ENCODE measurements around the gene RMI2.

The RMI2 gene

DNA sequence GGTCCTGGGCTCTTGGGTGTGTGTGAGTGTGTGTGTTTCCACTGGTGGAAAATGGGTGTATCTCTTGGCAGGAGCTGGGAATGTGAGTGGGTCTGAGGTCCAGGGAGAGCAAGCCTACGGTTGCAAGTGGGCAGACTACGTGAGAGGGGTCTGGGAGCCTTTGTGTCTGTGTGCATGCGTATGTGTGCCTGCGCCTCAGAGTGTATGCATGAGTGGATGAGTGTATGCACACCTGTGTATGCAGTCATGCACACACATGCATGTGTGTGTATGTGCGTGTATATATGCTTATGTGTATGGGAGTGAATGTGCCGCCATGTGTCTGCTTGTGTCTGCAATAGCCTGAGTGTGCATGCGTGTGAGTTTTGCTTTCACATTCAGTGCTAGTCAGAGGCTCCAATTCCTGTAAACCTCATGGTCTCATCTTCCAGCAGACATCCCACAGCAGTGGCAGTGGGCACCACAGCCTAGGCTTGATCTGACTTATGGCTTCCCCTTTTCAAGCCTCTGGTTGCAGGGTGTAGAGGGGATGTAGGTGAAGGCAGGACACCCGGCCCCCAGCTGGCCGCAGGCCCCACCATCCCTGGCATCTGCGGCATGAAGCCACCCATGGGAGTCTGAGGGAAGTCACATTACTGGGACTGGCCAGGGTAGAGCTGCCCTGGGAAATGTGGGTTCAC, 19.7 kb upstream of the RMI2 start:
- peak in 1 of 2 experiments; percentile 53 for DNase-seq (ENCODE audit: low read depth in 1 of 2, low spot score in 1 of 2)
- Histone ChIP-seq H3K27ac (replicated peaks) (no peak overlapping the region), H3K27me3 (ENCODE audit: insufficient read depth, poor library complexity, severe bottlenecking) (no peaks in the 10 kb centered on the region), H3K4me3 (replicated peaks; ENCODE audit: insufficient read depth, low read length) (no peak overlapping the region)
- TF ChIP-seq, protein P1, sequence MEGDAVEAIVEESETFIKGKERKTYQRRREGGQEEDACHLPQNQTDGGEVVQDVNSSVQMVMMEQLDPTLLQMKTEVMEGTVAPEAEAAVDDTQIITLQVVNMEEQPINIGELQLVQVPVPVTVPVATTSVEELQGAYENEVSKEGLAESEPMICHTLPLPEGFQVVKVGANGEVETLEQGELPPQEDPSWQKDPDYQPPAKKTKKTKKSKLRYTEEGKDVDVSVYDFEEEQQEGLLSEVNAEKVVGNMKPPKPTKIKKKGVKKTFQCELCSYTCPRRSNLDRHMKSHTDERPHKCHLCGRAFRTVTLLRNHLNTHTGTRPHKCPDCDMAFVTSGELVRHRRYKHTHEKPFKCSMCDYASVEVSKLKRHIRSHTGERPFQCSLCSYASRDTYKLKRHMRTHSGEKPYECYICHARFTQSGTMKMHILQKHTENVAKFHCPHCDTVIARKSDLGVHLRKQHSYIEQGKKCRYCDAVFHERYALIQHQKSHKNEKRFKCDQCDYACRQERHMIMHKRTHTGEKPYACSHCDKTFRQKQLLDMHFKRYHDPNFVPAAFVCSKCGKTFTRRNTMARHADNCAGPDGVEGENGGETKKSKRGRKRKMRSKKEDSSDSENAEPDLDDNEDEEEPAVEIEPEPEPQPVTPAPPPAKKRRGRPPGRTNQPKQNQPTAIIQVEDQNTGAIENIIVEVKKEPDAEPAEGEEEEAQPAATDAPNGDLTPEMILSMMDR (IDR thresholded peaks at IDR 0.05; ENCODE audit: insufficient read depth, low read length) = no peak
- TF ChIP-seq, protein P2, sequence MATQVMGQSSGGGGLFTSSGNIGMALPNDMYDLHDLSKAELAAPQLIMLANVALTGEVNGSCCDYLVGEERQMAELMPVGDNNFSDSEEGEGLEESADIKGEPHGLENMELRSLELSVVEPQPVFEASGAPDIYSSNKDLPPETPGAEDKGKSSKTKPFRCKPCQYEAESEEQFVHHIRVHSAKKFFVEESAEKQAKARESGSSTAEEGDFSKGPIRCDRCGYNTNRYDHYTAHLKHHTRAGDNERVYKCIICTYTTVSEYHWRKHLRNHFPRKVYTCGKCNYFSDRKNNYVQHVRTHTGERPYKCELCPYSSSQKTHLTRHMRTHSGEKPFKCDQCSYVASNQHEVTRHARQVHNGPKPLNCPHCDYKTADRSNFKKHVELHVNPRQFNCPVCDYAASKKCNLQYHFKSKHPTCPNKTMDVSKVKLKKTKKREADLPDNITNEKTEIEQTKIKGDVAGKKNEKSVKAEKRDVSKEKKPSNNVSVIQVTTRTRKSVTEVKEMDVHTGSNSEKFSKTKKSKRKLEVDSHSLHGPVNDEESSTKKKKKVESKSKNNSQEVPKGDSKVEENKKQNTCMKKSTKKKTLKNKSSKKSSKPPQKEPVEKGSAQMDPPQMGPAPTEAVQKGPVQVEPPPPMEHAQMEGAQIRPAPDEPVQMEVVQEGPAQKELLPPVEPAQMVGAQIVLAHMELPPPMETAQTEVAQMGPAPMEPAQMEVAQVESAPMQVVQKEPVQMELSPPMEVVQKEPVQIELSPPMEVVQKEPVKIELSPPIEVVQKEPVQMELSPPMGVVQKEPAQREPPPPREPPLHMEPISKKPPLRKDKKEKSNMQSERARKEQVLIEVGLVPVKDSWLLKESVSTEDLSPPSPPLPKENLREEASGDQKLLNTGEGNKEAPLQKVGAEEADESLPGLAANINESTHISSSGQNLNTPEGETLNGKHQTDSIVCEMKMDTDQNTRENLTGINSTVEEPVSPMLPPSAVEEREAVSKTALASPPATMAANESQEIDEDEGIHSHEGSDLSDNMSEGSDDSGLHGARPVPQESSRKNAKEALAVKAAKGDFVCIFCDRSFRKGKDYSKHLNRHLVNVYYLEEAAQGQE (IDR thresholded peaks at IDR 0.05; ENCODE audit: insufficient replicate concordance, low read depth) = no peak
- TF ChIP-seq GABPA (IDR thresholded peaks at IDR 0.05; ENCODE audit: low read depth) = no peak
- TF ChIP-seq POLR2AphosphoS5 (IDR thresholded peaks at IDR 0.05; ENCODE audit: low read depth) = no peak
- peak; percentile 86 for TF ChIP-seq SPI1 (IDR thresholded peaks at IDR 0.05; ENCODE audit: borderline replicate concordance, low read depth)

DNA sequence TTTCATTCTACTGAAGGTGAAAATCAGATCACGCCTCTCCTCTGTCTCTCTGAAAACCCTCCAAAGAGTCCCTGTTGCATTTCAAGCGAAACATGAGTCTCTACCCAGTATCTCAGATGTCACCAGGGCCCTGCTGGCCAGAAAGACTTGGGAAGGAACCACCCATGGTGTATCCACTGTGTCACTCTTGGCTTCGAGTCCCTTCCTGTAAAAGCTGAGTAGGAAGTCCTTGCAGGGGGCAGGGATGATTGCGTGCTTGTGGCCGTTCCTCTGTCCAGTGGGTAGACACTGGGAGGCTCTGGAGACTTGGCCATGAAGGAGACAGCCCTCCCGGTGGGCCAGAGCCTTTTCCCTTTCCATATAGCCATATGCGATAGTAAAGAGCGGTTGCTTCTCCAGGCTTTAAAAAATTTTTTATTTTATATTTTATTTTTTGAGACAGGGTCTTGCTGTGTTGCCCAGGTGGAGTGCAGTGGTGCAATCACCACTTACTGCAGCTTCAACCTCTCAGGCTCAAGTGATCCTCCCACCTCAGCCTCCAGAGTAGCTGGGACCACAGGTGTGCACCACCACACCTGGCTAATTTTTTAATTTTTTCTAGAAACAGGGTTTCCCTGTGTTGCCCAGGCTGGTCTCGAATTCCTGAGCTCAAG, 19.0 kb upstream of the RMI2 start:
- H3K4me3 ChIP-seq (replicated peaks; ENCODE audit: insufficient read depth, low read length) = no peak overlapping the region
- no peak overlapping the region for H3K27ac ChIP-seq (replicated peaks)
- TF ChIP-seq, protein P2 (IDR thresholded peaks at IDR 0.05; ENCODE audit: insufficient replicate concordance, low read depth) = no peak
- TF ChIP-seq GABPA (IDR thresholded peaks at IDR 0.05; ENCODE audit: low read depth) = no peak
- TF ChIP-seq POLR2AphosphoS5 (IDR thresholded peaks at IDR 0.05; ENCODE audit: low read depth) = no peak
- TF ChIP-seq, protein P1 (IDR thresholded peaks at IDR 0.05; ENCODE audit: insufficient read depth, low read length) = no peak
- no peak for TF ChIP-seq SPI1 (IDR thresholded peaks at IDR 0.05; ENCODE audit: borderline replicate concordance, low read depth)
- H3K27me3 ChIP-seq (ENCODE audit: insufficient read depth, poor library complexity, severe bottlenecking) = no peaks in the 10 kb centered on the region
- DNase-seq (ENCODE audit: low read depth in 1 of 2, low spot score in 1 of 2) = no peak

DNA sequence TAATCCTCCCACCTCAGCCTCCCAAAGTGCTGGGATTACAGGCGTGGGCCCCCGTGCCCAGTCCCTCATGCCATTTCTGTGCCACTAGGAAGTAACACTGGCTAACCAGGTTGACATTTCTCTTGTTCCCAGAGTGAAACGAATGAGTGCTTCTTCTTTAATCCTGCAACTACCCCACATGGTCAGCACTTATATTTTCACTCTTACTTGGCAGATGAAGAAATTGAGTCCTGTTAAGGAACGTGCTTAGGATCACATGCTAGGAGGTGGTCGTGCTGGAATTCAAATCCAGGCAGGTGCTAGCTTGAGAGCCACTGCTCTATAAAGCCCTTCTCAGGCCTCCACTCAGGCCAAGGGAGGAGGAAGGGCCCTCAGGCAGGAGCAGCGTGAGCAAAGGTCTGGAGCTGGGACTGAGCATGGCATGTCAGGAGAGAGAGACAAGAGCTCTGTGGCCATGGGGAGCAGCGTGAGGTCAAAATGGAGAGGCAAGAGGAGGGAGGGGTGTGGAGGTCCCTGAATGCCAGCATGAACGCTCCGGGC, 18.5 kb upstream of the RMI2 start:
- Histone ChIP-seq H3K27ac (replicated peaks) (no peak overlapping the region), H3K27me3 (ENCODE audit: insufficient read depth, poor library complexity, severe bottlenecking) (no peaks in the 10 kb centered on the region), H3K4me3 (replicated peaks; ENCODE audit: insufficient read depth, low read length) (no peak overlapping the region)
- TF ChIP-seq, protein P2 (IDR thresholded peaks at IDR 0.05; ENCODE audit: insufficient replicate concordance, low read depth) = no peak
- TF ChIP-seq POLR2AphosphoS5 (IDR thresholded peaks at IDR 0.05; ENCODE audit: low read depth) (no peak), SPI1 (IDR thresholded peaks at IDR 0.05; ENCODE audit: borderline replicate concordance, low read depth) (no peak), GABPA (IDR thresholded peaks at IDR 0.05; ENCODE audit: low read depth) (no peak)
- TF ChIP-seq, protein P1 (IDR thresholded peaks at IDR 0.05; ENCODE audit: insufficient read depth, low read length) = no peak
- no peak for DNase-seq (ENCODE audit: low read depth in 1 of 2, low spot score in 1 of 2)

Data from HL-60 (cell line).